Ishikawa (cell line): ENCODE measurements around the gene MAP2K1.

Experiments used
- CEBPB ChIP-seq: IDR thresholded peaks from 2 replicates; pipeline ENCODE4 v1.6.1; 2012
- CREB1 ChIP-seq: IDR thresholded peaks from 2 replicates; pipeline ENCODE4 v1.6.1; 2012; ENCODE audit warnings: low read depth
- EGR1 ChIP-seq: IDR thresholded peaks from 2 replicates; pipeline ENCODE4 v1.6.1; 2012
- EP300 ChIP-seq: IDR thresholded peaks from 2 replicates; pipeline ENCODE4 v1.6.1; 2012; ENCODE audit warnings: borderline replicate concordance
- FOXM1 ChIP-seq: IDR thresholded peaks from 2 replicates; pipeline ENCODE4 v1.6.1; 2012; ENCODE audit warnings: low read depth, borderline replicate concordance
- MAX ChIP-seq: IDR thresholded peaks from 2 replicates; pipeline ENCODE4 v1.6.1; 2012
- NFIC ChIP-seq: IDR thresholded peaks from 2 replicates; pipeline ENCODE4 v1.6.1; 2012
- RAD21 ChIP-seq: IDR thresholded peaks from 2 replicates; pipeline ENCODE4 v1.6.1; 2012; ENCODE audit warnings: low read depth
- REST ChIP-seq: IDR thresholded peaks from 2 replicates; pipeline ENCODE4 v1.6.1; 2012; ENCODE audit warnings: low read depth, mild to moderate bottlenecking
- TAF1 ChIP-seq: IDR thresholded peaks from 2 replicates; pipeline ENCODE4 v1.6.1; 2012; ENCODE audit warnings: low read depth, mild to moderate bottlenecking
- TCF12 ChIP-seq: IDR thresholded peaks from 2 replicates; pipeline ENCODE4 v1.6.1; 2012; ENCODE audit warnings: low read depth
- TEAD4 ChIP-seq: IDR thresholded peaks from 2 replicates; pipeline ENCODE4 v1.6.1; 2012
- YY1 ChIP-seq: IDR thresholded peaks from 2 replicates; pipeline ENCODE4 v1.6.1; 2012; ENCODE audit warnings: low read depth
- ZBTB7A ChIP-seq: IDR thresholded peaks from 2 replicates; pipeline ENCODE4 v1.6.1; 2012; ENCODE audit warnings: low read depth
- TF ChIP-seq, protein P1 (sequence below): IDR thresholded peaks from 2 replicates; pipeline ENCODE4 v1.6.1; 2012

Gene MAP2K1

GRCh38 chr15:66389098-66389858 lies 2.6 kb downstream of the MAP2K1 start:
- no peak for TF ChIP-seq EGR1
- TF ChIP-seq, protein P1, sequence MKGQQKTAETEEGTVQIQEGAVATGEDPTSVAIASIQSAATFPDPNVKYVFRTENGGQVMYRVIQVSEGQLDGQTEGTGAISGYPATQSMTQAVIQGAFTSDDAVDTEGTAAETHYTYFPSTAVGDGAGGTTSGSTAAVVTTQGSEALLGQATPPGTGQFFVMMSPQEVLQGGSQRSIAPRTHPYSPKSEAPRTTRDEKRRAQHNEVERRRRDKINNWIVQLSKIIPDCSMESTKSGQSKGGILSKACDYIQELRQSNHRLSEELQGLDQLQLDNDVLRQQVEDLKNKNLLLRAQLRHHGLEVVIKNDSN: no peak
- TF ChIP-seq NFIC: no peak
- TF ChIP-seq CEBPB: no peak
- no peak for TF ChIP-seq EP300
- TF ChIP-seq REST: no peak
- no peak for TF ChIP-seq MAX

- TF ChIP-seq RAD21 (no peak), TAF1 (no peak), EGR1 (no peak), MAX (no peak), TCF12 (no peak), FOXM1 (no peak)
- TF ChIP-seq, protein P1: no peak
These were observed 3.2 kb downstream of the MAP2K1 start for GRCh38 chr15:66389859-66390381.

GRCh38 chr15:66390678-66391077 lies 4.0 kb downstream of the MAP2K1 start:
- TF ChIP-seq MAX: no peak
- no peak for TF ChIP-seq TAF1
- TF ChIP-seq REST: no peak

DNA sequence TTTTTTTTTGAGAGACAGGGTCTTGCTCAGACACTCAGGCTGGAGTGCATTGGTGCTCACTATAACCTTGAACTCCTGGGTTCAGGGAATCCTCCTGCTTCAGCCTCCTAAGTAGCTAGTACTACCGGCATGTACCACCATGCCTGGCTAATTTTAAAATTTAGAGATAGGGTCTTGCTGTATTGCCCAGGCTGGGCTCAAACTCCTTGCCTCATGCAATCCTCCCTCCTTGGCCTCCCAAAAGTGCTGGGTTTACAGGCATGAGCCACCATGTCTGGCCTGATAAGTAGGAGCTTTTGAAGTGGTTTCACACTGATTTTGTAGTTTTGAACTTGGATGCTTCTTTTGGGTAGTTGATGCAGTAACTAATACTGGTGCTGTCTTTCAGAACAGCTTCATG lies 7.8 kb downstream of the MAP2K1 start:
- TF ChIP-seq MAX: no peak

DNA sequence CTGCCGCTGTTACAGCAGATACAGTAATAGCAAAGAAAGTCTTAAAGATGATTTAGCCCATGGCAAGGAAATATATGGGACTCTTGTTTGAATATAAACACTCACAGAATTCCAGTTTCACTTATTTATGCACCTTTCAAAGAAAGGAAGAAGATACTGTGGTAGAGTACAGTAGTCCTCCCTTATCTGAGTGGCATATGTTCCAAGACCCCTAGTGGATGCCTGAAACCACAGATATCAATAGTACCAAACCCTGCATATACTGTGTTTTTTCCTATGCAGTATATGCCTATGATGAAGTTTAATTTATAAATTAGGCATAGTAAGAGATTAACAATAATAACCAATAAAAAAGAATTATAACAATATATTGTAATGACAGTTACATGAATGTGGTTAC lies 8.2 kb downstream of the MAP2K1 start:
- TF ChIP-seq, protein P1: no peak
- TF ChIP-seq EP300 (no peak), CEBPB (no peak), NFIC (no peak), YY1 (no peak), TEAD4 (no peak), CREB1 (no peak), ZBTB7A (no peak)

- TF ChIP-seq RAD21: no peak
- no peak for TF ChIP-seq ZBTB7A
- no peak for TF ChIP-seq NFIC
- TF ChIP-seq CREB1: no peak
- TF ChIP-seq, protein P1: no peak
- no peak for TF ChIP-seq EGR1
- no peak for TF ChIP-seq YY1
- TF ChIP-seq TAF1: no peak
- no peak for TF ChIP-seq FOXM1
- no peak for TF ChIP-seq EP300
- no peak for TF ChIP-seq TEAD4
- no peak for TF ChIP-seq TCF12
- no peak for TF ChIP-seq CEBPB
- TF ChIP-seq REST: no peak
- TF ChIP-seq MAX: no peak
These were observed 12.6 kb downstream of the MAP2K1 start for GRCh38 chr15:66399276-66399675.
